GM19025 (cell line): ENCODE results near the gene MCAT.

Experiments used
- ATAC-seq: cut with Tn5 transposase; IDR thresholded peaks from one replicate; pipeline ENCODE4 v1.9.1; 2021; ENCODE audit warnings: mild to moderate bottlenecking, low read depth, moderate library complexity; ENCODE audit not compliant: unreplicated experiment

The MCAT gene

DNA sequence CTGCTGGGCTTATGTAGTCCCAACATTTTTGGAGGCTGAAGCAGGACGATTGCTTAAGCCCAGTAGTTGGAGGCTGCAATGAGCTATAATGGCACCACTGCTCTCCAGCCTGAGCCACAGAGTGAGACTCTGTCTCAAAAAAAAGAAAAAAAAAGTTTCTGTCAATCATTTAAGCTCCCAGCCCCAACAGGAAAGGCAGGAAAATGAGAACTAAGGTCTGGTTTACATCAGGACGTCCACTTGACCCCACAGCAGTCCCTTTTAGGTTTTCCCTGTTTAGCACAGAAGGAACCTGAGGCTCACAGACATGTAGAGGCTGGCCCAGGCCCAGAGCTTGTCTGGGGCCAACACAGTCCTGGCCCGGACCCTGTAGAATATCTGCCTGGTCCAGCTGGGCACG lies 44.8 kb downstream of the MCAT start:
- no peak for ATAC-seq

GRCh38 chr22:43096420-43096819 lies 46.8 kb downstream of the MCAT start:
- ATAC-seq, result no peak

GRCh38 chr22:43094551-43094950 lies 48.6 kb downstream of the MCAT start:
- ATAC-seq, result no peak

- no peak for ATAC-seq
These were observed 49.1 kb downstream of the MCAT start for GRCh38 chr22:43094085-43094484.

GRCh38 chr22:43092085-43092484 lies 51.1 kb downstream of the MCAT start:
- no peak for ATAC-seq

DNA sequence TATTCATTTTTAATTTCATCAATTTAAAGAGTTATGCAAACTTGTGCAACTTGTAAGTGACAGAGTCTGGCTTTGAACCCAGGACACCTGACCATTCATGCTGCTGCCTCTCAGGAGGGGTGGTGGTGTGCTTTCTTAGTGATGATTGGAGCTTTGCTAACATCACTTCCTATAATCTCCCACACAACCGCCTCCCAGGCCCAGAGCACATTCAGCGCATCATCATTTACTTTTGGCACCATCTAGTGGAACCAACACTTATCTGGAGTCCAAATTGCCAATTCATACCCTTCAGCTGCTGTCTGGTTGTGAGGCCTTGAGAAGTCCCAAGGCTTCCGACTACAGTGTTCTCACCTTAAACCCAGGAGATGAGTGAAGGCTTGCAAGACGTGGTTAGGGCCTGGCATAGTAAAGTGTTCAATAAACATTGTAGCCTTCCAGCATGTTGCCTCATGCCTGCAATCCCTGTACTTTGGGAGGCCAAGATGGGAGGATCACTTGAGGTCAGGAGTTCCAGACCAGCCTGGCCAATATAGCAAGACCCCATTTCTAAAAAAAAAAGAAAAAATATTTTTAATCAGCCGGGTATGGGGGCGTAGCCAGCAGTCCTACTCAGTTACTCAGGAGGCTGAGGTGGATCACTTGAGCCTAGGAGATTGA lies 52.9 kb downstream of the MCAT start:
- ATAC-seq, result no peak

DNA sequence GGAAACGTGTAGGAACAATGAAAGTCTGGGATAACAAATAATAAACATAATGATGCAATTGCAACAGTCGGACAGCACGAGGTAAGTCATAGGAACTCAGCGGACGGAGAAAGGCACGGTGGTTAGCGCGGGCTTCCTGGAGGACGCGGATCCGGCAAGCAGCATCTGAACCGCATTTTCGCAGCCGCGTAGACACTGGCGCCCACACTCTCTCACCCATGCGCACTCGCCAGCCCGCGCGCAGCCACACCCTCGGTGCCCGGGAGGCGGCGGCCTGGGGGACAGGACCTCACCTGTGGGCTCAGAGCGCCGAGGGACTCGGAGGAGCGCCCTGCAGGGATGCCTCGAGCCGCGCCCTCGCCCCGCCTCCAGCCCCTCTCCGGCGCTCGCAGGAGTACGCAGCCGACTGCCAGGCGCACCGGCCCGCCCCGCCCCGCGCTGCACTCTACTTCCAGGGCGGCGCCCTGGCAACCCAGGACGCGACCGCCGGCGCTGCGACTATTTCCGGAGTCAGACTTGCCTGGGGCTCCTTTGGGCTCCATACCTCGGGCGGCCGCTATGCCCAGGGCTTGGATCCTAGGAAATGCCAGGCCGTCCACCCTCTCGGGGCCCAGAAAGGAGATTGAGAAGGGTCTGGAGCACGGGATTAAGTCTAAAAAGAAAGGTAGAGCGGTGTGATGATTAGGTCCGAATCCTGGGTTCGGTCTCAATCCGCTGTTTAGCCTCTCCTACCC lies 54.0 kb downstream of the MCAT start, which contains the start of gene TTLL1:
Gene TTLL1, minus strand, starts transcription at position 408 of the 734 bp plus-strand sequence. CDS start 13,805 bp downstream, outside the sequence.
- ATAC-seq, result peak; percentile 88

GRCh38 chr22:43088627-43088983 lies 54.6 kb downstream of the MCAT start:
- ATAC-seq, result no peak

- ATAC-seq, result no peak
These were observed 57.3 kb downstream of the MCAT start for GRCh38 chr22:43085658-43086606.
